T-cell (primary cell): ENCODE measurements around the gene WBP1L. TPM values are rescaled to one million over a fixed set of nuclear protein-coding genes. Genes with fewer than 3 reads are reported as not detected.
"Not testable (repeated sequence)": the region's sequence is repeated elsewhere in the genome, so short reads cannot be mapped to it uniquely, and the experiment has no call there.

ENCODE experiments used
- ATAC-seq, 4 experiments: fragments of 200-7000 bp in 3 of 4; fragments of 150-1000 bp in 1 of 4; cut with Tn5 transposase; replicated peaks in 1 of 4; 1 replicate in 3 of 4; 2 replicates in 1 of 4; pipeline ENCODE4 v1.10.0; 2021; ENCODE audit warnings: moderate library complexity in 3 of 4, mild to moderate bottlenecking in 2 of 4, moderate number of reproducible peaks in 1 of 4
- CTCF ChIA-PET, 2 donors: fragments of 300-600 bp; sonication (Branson Sonifier 250); formaldehyde crosslinking; loops; one replicate each; lab custom pipeline; 2022; ENCODE audit warnings: antibody characterized with exemption in 2 of 2; lab: Charles Lee
- POLR2A ChIA-PET, 2 donors: fragments of 300-600 bp; sonication (Branson Sonifier 250); formaldehyde crosslinking; loops; one replicate each; lab custom pipeline; 2022; ENCODE audit warnings: antibody characterized with exemption in 2 of 2; lab: Charles Lee
- DNase-seq, 35 experiments: peaks; one replicate each; pipeline versions ENCODE4 v3.0.0 to v3.0.0-alpha.2; 2013 to 2023
- H3K27ac ChIP-seq: one replicate; pipeline ENCODE4 v1.5.1; 2013; ENCODE audit warnings: low read length
- H3K27me3 ChIP-seq, 2 experiments: replicated peaks in 1 of 2; 1 replicate in 1 of 2; 2 replicates in 1 of 2; pipeline versions ENCODE4 v1.6.1 to v1.7.0; 2013; ENCODE audit warnings: low read length in 1 of 2, mixed read lengths in 1 of 2; ENCODE audit not compliant: control insufficient read depth in 2 of 2, insufficient read depth in 2 of 2; ENCODE audit errors: extremely low read depth in 1 of 2
- H3K36me3 ChIP-seq, 2 donors: 1 replicate in 1 of 2; 2 replicates in 1 of 2; pipeline versions ENCODE4 v1.6.1 to v1.7.0; 2013; ENCODE audit warnings: low read length in 1 of 2; ENCODE audit not compliant: control insufficient read depth in 2 of 2, insufficient read depth in 1 of 2; ENCODE audit errors: extremely low read depth in 1 of 2
- H3K4me1 ChIP-seq, 2 experiments: 1 replicate in 1 of 2; 2 replicates in 1 of 2; pipeline versions ENCODE4 v1.6.1 to v1.7.0; 2013; ENCODE audit warnings: low read length in 2 of 2, mixed read lengths in 1 of 2; ENCODE audit not compliant: insufficient read depth in 2 of 2, control insufficient read depth in 1 of 2; ENCODE audit errors: extremely low read depth in 1 of 2
- H3K4me3 ChIP-seq, 2 donors: 1 replicate in 1 of 2; 2 replicates in 1 of 2; pipeline versions ENCODE4 v1.5.1 to v1.7.0; 2013; ENCODE audit warnings: mild to moderate bottlenecking in 2 of 2, low read length in 1 of 2, moderate library complexity in 1 of 2; ENCODE audit not compliant: control insufficient read depth in 1 of 2; ENCODE audit errors: extremely low read depth in 1 of 2
- H3K9me3 ChIP-seq: 2 replicates; pipeline ENCODE4 v1.7.0; 2013
- H3K27ac Mint-ChIP-seq, 2 donors: one replicate each; pipeline ENCODE4 v1.8.0; 2020 to 2021; ENCODE audit warnings: mild to moderate bottlenecking in 2 of 2, mixed read lengths in 2 of 2
- H3K27me3 Mint-ChIP-seq, 2 donors: one replicate each; pipeline ENCODE4 v1.8.0; 2021 to 2022; ENCODE audit warnings: mixed read lengths in 2 of 2
- H3K36me3 Mint-ChIP-seq: one replicate; pipeline ENCODE4 v1.8.0; 2021; ENCODE audit warnings: mixed read lengths
- H3K4me1 Mint-ChIP-seq, 3 donors: one replicate each; pipeline ENCODE4 v1.8.0; 2020 to 2022; ENCODE audit warnings: mixed read lengths in 3 of 3, mild to moderate bottlenecking in 1 of 3
- H3K4me3 Mint-ChIP-seq, 3 donors: one replicate each; pipeline ENCODE4 v1.8.0; 2020 to 2022; ENCODE audit warnings: mild to moderate bottlenecking in 3 of 3, mixed read lengths in 3 of 3, moderate library complexity in 3 of 3
- H3K9me3 Mint-ChIP-seq, 3 donors: one replicate each; pipeline ENCODE4 v1.8.0; 2020 to 2022; ENCODE audit warnings: mixed read lengths in 3 of 3
- WGBS: methylation state at CpG from one replicate; pipeline ENCODE4 v1.1.5; 2013; ENCODE audit warnings: missing lambda C conversion rate; ENCODE audit not compliant: insufficient coverage; 5-methylcytosine and 5-hydroxymethylcytosine counted together
- total RNA-seq, 35 experiments: library from RNA in 6 of 35; stranded (reverse) in 6 of 35; fragments of 120-200 nt in 1 of 35; gene quantifications; one replicate each; pipeline versions ENCODE4 v1.2.1 to v1.2.4 and lab custom pipeline; 2013 to 2026

WBP1L gene
- total RNA-seq (10 to 100 TPM; 20.0 to 38.5 (median 33.0) TPM), total RNA-seq (lab: John Stamatoyannopoulos, UW) (22.7 to 97.6 (median 39.0) reads per million in 29 experiments)
- total RNA-seq (2013): 30.4 TPM

- Mint-ChIP-seq H3K36me3 (peaks cover 11% of the 10 kb centered on the region), H3K9me3 (peaks cover 0 to 6% (median 0%) of the 10 kb centered on the region in 3 donors), H3K4me1 (peaks cover 47 to 54% (median 53%) of the 10 kb centered on the region in 3 donors), H3K4me3 (peak within 1 kb of the TSS; percentile 87 to 98 (median 95)), H3K27me3 (no peaks in the 10 kb centered on the region), H3K27ac (peak within 1 kb of the TSS; percentile 86 to 89)
- H3K27ac ChIP-seq: peak within 1 kb of the TSS; percentile 50
- peaks cover 19 to 22% of the 10 kb centered on the region in 2 experiments for H3K4me1 ChIP-seq
- CTCF ChIA-PET: interaction anchor here (0.5 to 3.0 kb wide), 9 partner anchors 9 to 241 kb away, joined by 3 to 28 read pairs (median 4); partner anchors contain the start of genes SFXN2 (in 2 of the 2), ACTR1A (in 1 of the 2) and ARL3 (in 1 of the 2)
- no peaks in the 10 kb centered on the region for H3K36me3 ChIP-seq
- POLR2A ChIA-PET: interaction anchor here in 1 of 2 donors (0.5 to 0.6 kb wide), 2 partner anchors 9 to 411 kb away, joined by 3 to 5 read pairs; no protein-coding TSS in a partner anchor
- H3K27me3 ChIP-seq: no peaks in the 10 kb centered on the region
- H3K9me3 ChIP-seq: no peaks in the 10 kb centered on the region
- under 1% methylated on average over 34 of the region's 37 CpGs for WGBS
- peak; percentile 87 to 98 (median 95) for DNase-seq
- peak; percentile 96 to 98 (median 97) for ATAC-seq
- peak within 1 kb of the TSS; percentile 85 to 97 for H3K4me3 ChIP-seq
Observed at GRCh38 chr10:102743588-102744373, at the start of gene WBP1L. Gene WBP1L, plus strand, starts transcription at chr10:102743948. Its CDS starts 106 bp downstream, at chr10:102744054.

GRCh38 chr10:102695401-102695800, 48.3 kb upstream of the WBP1L start:
- H3K9me3 Mint-ChIP-seq, H3K4me3 ChIP-seq, ATAC-seq, CTCF ChIA-PET, H3K4me1 ChIP-seq, DNase-seq, H3K27ac ChIP-seq, H3K27ac Mint-ChIP-seq, H3K4me3 Mint-ChIP-seq, H3K4me1 Mint-ChIP-seq, H3K9me3 ChIP-seq, H3K27me3 ChIP-seq, H3K27me3 Mint-ChIP-seq: not testable (repeated sequence)
- POLR2A ChIA-PET: interaction anchor here in 1 of 2 donors (0.7 kb wide), 1 partner anchor 382 kb away, joined by 6 read pairs; no protein-coding TSS in a partner anchor
- H3K36me3 Mint-ChIP-seq: peaks cover 46% of the 10 kb centered on the region
- WGBS: 100% methylated on average over 7 of the region's 10 CpGs
- H3K36me3 ChIP-seq: peaks cover 0 to 24% of the 10 kb centered on the region in 2 donors

GRCh38 chr10:102696736-102697135, 47.0 kb upstream of the WBP1L start:
- H3K27ac ChIP-seq: no peak overlapping the region
- ChIA-PET POLR2A (interaction anchor here in 1 of 2 donors (0.6 kb wide), 1 partner anchor 17 kb away, joined by 5 read pairs; no protein-coding TSS in a partner anchor), CTCF (no interaction called here)
- H3K4me3 ChIP-seq: no peak overlapping the region
- H3K36me3 Mint-ChIP-seq: peaks cover 42% of the 10 kb centered on the region
- ATAC-seq: no peak
- no peaks in the 10 kb centered on the region for H3K27me3 ChIP-seq
- H3K27ac Mint-ChIP-seq: no peak overlapping the region
- H3K27me3 Mint-ChIP-seq: no peaks in the 10 kb centered on the region
- H3K9me3 ChIP-seq: no peaks in the 10 kb centered on the region
- H3K4me1 ChIP-seq: no peaks in the 10 kb centered on the region
- WGBS: no CpG with 5 or more reads among the region's 3 CpGs
- no peak overlapping the region for H3K4me3 Mint-ChIP-seq
- DNase-seq: no peak
- H3K36me3 ChIP-seq: peaks cover 0 to 24% of the 10 kb centered on the region in 2 donors
- H3K9me3 Mint-ChIP-seq: no peaks in the 10 kb centered on the region
- H3K4me1 Mint-ChIP-seq: no peaks in the 10 kb centered on the region

GRCh38 chr10:102698894-102699293, 44.9 kb upstream of the WBP1L start:
- no peak for ATAC-seq
- H3K4me3 ChIP-seq: no peak overlapping the region
- H3K4me1 Mint-ChIP-seq: no peaks in the 10 kb centered on the region
- H3K4me1 ChIP-seq: no peaks in the 10 kb centered on the region
- WGBS: no CpG with 5 or more reads among the region's 2 CpGs
- H3K27ac Mint-ChIP-seq: no peak overlapping the region
- H3K4me3 Mint-ChIP-seq: no peak overlapping the region
- H3K9me3 Mint-ChIP-seq: no peaks in the 10 kb centered on the region
- no peaks in the 10 kb centered on the region for H3K9me3 ChIP-seq
- ChIA-PET POLR2A (interaction anchor here in 1 of 2 donors (1.0 kb wide), 1 partner anchor 15 kb away, joined by 4 read pairs; the partner anchor contains the start of gene ARL3), CTCF (interaction anchor here (0.6 to 1.3 kb wide), 2 partner anchors 12 to 21 kb away, joined by 3 to 4 read pairs; no protein-coding TSS in a partner anchor)
- H3K36me3 ChIP-seq: peaks cover 0 to 24% of the 10 kb centered on the region in 2 donors
- H3K27me3 ChIP-seq: no peaks in the 10 kb centered on the region
- no peak overlapping the region for H3K27ac ChIP-seq
- DNase-seq: no peak
- H3K27me3 Mint-ChIP-seq: no peaks in the 10 kb centered on the region
- peaks cover 39% of the 10 kb centered on the region for H3K36me3 Mint-ChIP-seq

- no peak overlapping the region for H3K27ac Mint-ChIP-seq
- Histone ChIP-seq H3K4me3 (no peak overlapping the region), H3K9me3 (no peaks in the 10 kb centered on the region), H3K27ac (no peak overlapping the region), H3K4me1 (no peaks in the 10 kb centered on the region), H3K36me3 (peaks cover 0 to 24% of the 10 kb centered on the region in 2 donors), H3K27me3 (no peaks in the 10 kb centered on the region)
- ChIA-PET POLR2A (no interaction called here), CTCF (no interaction called here)
- ATAC-seq (no peak), DNase-seq (no peak)
- no peaks in the 10 kb centered on the region for H3K27me3 Mint-ChIP-seq
- peaks cover 38% of the 10 kb centered on the region for H3K36me3 Mint-ChIP-seq
- peaks cover 0 to 5% (median 4%) of the 10 kb centered on the region in 3 donors for H3K4me1 Mint-ChIP-seq
- H3K4me3 Mint-ChIP-seq: no peak overlapping the region
- H3K9me3 Mint-ChIP-seq: no peaks in the 10 kb centered on the region
- WGBS: no CpG with 5 or more reads among the region's 3 CpGs
Observed at GRCh38 chr10:102701272-102701671, 42.5 kb upstream of the WBP1L start.

- Mint-ChIP-seq H3K36me3 (peaks cover 34% of the 10 kb centered on the region), H3K4me3 (no peak overlapping the region), H3K27me3 (no peaks in the 10 kb centered on the region), H3K27ac (no peak overlapping the region), H3K4me1 (peaks cover 0 to 7% (median 6%) of the 10 kb centered on the region in 3 donors), H3K9me3 (no peaks in the 10 kb centered on the region)
- no peaks in the 10 kb centered on the region for H3K27me3 ChIP-seq
- H3K4me1 ChIP-seq: peaks cover 0 to 2% of the 10 kb centered on the region in 2 experiments
- ChIA-PET POLR2A (interaction anchor here in 1 of 2 donors (0.6 kb wide), 1 partner anchor 10 kb away, joined by 3 read pairs; no protein-coding TSS in a partner anchor), CTCF (no interaction called here)
- ATAC-seq: no peak
- WGBS: no CpG with 5 or more reads among the region's 3 CpGs
- H3K4me3 ChIP-seq: no peak overlapping the region
- H3K36me3 ChIP-seq: peaks cover 0 to 19% of the 10 kb centered on the region in 2 donors
- DNase-seq: no peak
- H3K27ac ChIP-seq: no peak overlapping the region
- H3K9me3 ChIP-seq: no peaks in the 10 kb centered on the region
Observed at GRCh38 chr10:102701796-102702195, 42.0 kb upstream of the WBP1L start.
